Heart left ventricle (tissue), 13 donors: ENCODE data around the gene DCAF11.

Experiments
- CTCF ChIP-seq, 12 donors: fragments of 200-600 bp; sonication (generic) in 4 of 12; IDR thresholded peaks; one replicate each; pipeline versions ENCODE4 v1.5.0 to v1.8.0; 2018 to 2022; ENCODE audit warnings: antibody characterized with exemption in 12 of 12, mild to moderate bottlenecking in 5 of 12
- POLR2A ChIP-seq, 2 donors: fragments of 450-650 bp; IDR thresholded peaks; one replicate each; pipeline ENCODE4 v1.6.1; 2017; ENCODE audit warnings: antibody characterized with exemption in 2 of 2, mild to moderate bottlenecking in 2 of 2, moderate library complexity in 2 of 2
- donor health status: ischemic (EF 13 %, LVEDD 7.1; RV severe dilation, severe dysfunction).
- donor health status: DM: no; HTN: yes; CAD: no.
- donor health status: DM: no; HTN: no; CAD: no.
- donor health status: ischemic (EF 25% LVEDD 6.9; RV normal size, moderate dysfunction).
- donor health status: ischemic (EF 25% LVEDD 5.7; RV mildly dilated, moderate dysfunction).
- donor health status: ischemic (EF 35%, LVEDD 5.7; RV mildly dilated, moderate dysfunction).
- donor health status: nonischemic (EF 11% LVEDD 7.7; RV severe dilation, severe dysfunction).
- donor health status: DM: yes; HTN: yes; CAD: no.
- donor health status: PGD.
- donor health status: ischemic (EF 29% LVEDD 5.4; RV normal size, mild dysfunction).
- donor health status: nonischemic (EF 23%, LVEDD 6.1; RV moderate dilation, normal function).

GRCh38 chr14:24165785-24166184 is 51.2 kb downstream of the DCAF11 start:
- TF ChIP-seq CTCF (IDR thresholded peaks at IDR 0.05) (no peak), POLR2A (IDR thresholded peaks at IDR 0.05) (no peak)
